ENCODE measurements around the gene ZWILCH.

- TF ChIP-seq CTCF (optimal IDR thresholded peaks at IDR 0.05 in 1 of 3, IDR thresholded peaks at IDR 0.05 in 1 of 3, conservative IDR thresholded peaks at IDR 0.05 in 1 of 3; ENCODE audit: extremely low read depth in 1 of 3, insufficient read depth in 2 of 3, low read length in 3 of 3) (no peak), EZH2 (IDR thresholded peaks at IDR 0.05; ENCODE audit: low read length) (no peak)
Observed at GRCh38 chr15:66555685-66556084, 50.6 kb downstream of the ZWILCH start.
